Left ventricle myocardium inferior (tissue), 1 donor: Measurements from ENCODE around the gene AGAP1. TPM values are rescaled to one million over a fixed set of nuclear protein-coding genes. Genes with fewer than 3 reads are reported as not detected.

Experiments used
- DNase-seq: peaks from one replicate; pipeline ENCODE4 v3.0.0-alpha.2; 2020
- H3K27ac ChIP-seq: fragments of 200-600 bp; replicated peaks from 2 replicates; pipeline ENCODE4 v1.8.0; 2021
- H3K27me3 ChIP-seq: fragments of 200-600 bp; 2 replicates; pipeline ENCODE4 v1.8.0; 2021; ENCODE audit warnings: low read depth
- H3K36me3 ChIP-seq: fragments of 200-600 bp; 2 replicates; pipeline ENCODE4 v1.8.0; 2021
- H3K4me1 ChIP-seq: fragments of 200-600 bp; 2 replicates; pipeline ENCODE4 v1.8.0; 2021
- H3K4me3 ChIP-seq: fragments of 200-600 bp; 2 replicates; pipeline ENCODE4 v1.8.0; 2021; ENCODE audit warnings: mild to moderate bottlenecking, moderate library complexity
- H3K9me3 ChIP-seq: fragments of 200-600 bp; replicated peaks from 2 replicates; pipeline ENCODE4 v1.8.0; 2021
- CTCF ChIP-seq: fragments of 200-600 bp; IDR thresholded peaks from 2 replicates; pipeline ENCODE4 v1.8.0; 2021; ENCODE audit warnings: antibody characterized with exemption, mild to moderate bottlenecking, borderline replicate concordance
- intact Hi-C: fragments of 100-400 bp; cut with micrococcal nuclease; formaldehyde crosslinking; loops from one replicate; pipeline ENCODE4 v1.11.0; 2022
- total RNA-seq: library from RNA; stranded (reverse); fragmentation: NEBNext Ultra II Directional; extraction: Animal tissue kit (Norgen Biotek cat#: 25700); gene quantifications from one replicate; pipeline ENCODE4 v1.2.1, GENCODE V29; 2021
- donor health status: DM: no; HTN: yes; CAD: no; lungs with severe emphysema.

Gene AGAP1
- total RNA-seq, 1 donor from 2014 or later: 18.1 TPM

GRCh38 chr2:235844561-235844960 lies 350.7 kb downstream of the AGAP1 start:
- intact Hi-C loops: no loop called here
- no peaks in the 10 kb centered on the region for H3K36me3 ChIP-seq
- no peaks in the 10 kb centered on the region for H3K9me3 ChIP-seq
- H3K4me3 ChIP-seq: no peak overlapping the region
- H3K27me3 ChIP-seq: no peaks in the 10 kb centered on the region
- no peak overlapping the region for H3K27ac ChIP-seq
- no peak for DNase-seq
- no peaks in the 10 kb centered on the region for H3K4me1 ChIP-seq
- no peak for TF ChIP-seq CTCF

GRCh38 chr2:235845245-235845644 lies 351.4 kb downstream of the AGAP1 start:
- H3K27me3 ChIP-seq: no peaks in the 10 kb centered on the region
- H3K9me3 ChIP-seq: no peaks in the 10 kb centered on the region
- H3K36me3 ChIP-seq: no peaks in the 10 kb centered on the region
- no peak for DNase-seq
- H3K27ac ChIP-seq: no peak overlapping the region
- no peak for TF ChIP-seq CTCF
- no peak overlapping the region for H3K4me3 ChIP-seq
- intact Hi-C loops: no loop called here
- H3K4me1 ChIP-seq: no peaks in the 10 kb centered on the region

- Histone ChIP-seq H3K4me3 (no peak overlapping the region), H3K27ac (no peak overlapping the region), H3K9me3 (no peaks in the 10 kb centered on the region), H3K36me3 (no peaks in the 10 kb centered on the region), H3K27me3 (no peaks in the 10 kb centered on the region), H3K4me1 (no peaks in the 10 kb centered on the region)
- TF ChIP-seq CTCF: no peak
- intact Hi-C loops: no loop called here
- DNase-seq: no peak
These were observed 353.7 kb downstream of the AGAP1 start for GRCh38 chr2:235847576-235847975.

- Histone ChIP-seq H3K27ac (no peak overlapping the region), H3K4me3 (no peak overlapping the region), H3K4me1 (no peaks in the 10 kb centered on the region), H3K9me3 (no peaks in the 10 kb centered on the region), H3K36me3 (no peaks in the 10 kb centered on the region), H3K27me3 (no peaks in the 10 kb centered on the region)
- intact Hi-C loops: no loop called here
- DNase-seq: no peak
- no peak for TF ChIP-seq CTCF
These were observed 354.2 kb downstream of the AGAP1 start for GRCh38 chr2:235848055-235848454.

GRCh38 chr2:235848946-235849345 lies 355.1 kb downstream of the AGAP1 start:
- H3K36me3 ChIP-seq: no peaks in the 10 kb centered on the region
- H3K4me3 ChIP-seq: no peak overlapping the region
- intact Hi-C loops: no loop called here
- no peak overlapping the region for H3K27ac ChIP-seq
- DNase-seq: no peak
- no peaks in the 10 kb centered on the region for H3K4me1 ChIP-seq
- no peaks in the 10 kb centered on the region for H3K9me3 ChIP-seq
- TF ChIP-seq CTCF: no peak
- no peaks in the 10 kb centered on the region for H3K27me3 ChIP-seq

GRCh38 chr2:235849489-235849888 lies 355.6 kb downstream of the AGAP1 start:
- no peak overlapping the region for H3K4me3 ChIP-seq
- no peak for TF ChIP-seq CTCF
- peaks cover 5% of the 10 kb centered on the region for H3K4me1 ChIP-seq
- H3K27me3 ChIP-seq: no peaks in the 10 kb centered on the region
- intact Hi-C loops: no loop called here
- H3K27ac ChIP-seq: no peak overlapping the region
- H3K36me3 ChIP-seq: no peaks in the 10 kb centered on the region
- no peak for DNase-seq
- no peaks in the 10 kb centered on the region for H3K9me3 ChIP-seq
